Measurements from ENCODE around the gene FAM186B. TPM values are rescaled to one million over a fixed set of nuclear protein-coding genes. Genes with fewer than 3 reads are reported as not detected.

The FAM186B gene
- total and polyA plus RNA-seq, 11 donors: 0.17 to 0.78 (median 0.41) TPM

DNA sequence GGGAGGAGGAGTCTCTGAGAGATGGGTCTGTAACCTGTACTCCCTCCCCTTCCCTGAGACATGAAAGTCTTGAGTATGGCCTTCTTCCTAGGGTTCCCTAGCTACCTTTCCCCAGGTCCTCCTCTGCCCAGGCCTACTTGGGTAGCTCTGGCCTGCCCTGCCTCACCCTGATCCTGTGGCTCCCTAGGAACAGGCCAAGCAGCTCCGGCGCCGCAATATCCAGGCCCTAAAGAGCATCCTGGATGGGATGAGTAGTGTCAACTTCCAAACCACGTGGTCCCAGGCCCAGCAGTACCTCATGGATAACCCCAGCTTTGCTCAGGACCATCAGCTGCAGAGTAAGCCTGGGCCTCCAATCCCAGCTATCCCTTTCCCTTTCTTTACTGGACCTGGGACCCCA, 30.2 kb upstream of the FAM186B start:
- WGBS, 4 donors: 75 to 100% (median 93%) methylated on average over 2 to 4 of the region's 4 CpGs
- Histone ChIP-seq H3K4me1 (peaks cover 0 to 19% (median 14%) of the 10 kb centered on the region in 12 donors), H3K27me3 (no peaks in the 10 kb centered on the region), H3K9me3 (no peaks in the 10 kb centered on the region), H3K27ac (peak overlapping the region in 1 of 12 donors; percentile 1), H3K36me3 (peaks cover 0 to 56% (median 27%) of the 10 kb centered on the region in 9 donors), H3K4me3 (no peak overlapping the region)
- DNase-seq (peak in 1 of 5 donors; percentile 58), ATAC-seq (no peak)
- TF ChIP-seq, protein P1, sequence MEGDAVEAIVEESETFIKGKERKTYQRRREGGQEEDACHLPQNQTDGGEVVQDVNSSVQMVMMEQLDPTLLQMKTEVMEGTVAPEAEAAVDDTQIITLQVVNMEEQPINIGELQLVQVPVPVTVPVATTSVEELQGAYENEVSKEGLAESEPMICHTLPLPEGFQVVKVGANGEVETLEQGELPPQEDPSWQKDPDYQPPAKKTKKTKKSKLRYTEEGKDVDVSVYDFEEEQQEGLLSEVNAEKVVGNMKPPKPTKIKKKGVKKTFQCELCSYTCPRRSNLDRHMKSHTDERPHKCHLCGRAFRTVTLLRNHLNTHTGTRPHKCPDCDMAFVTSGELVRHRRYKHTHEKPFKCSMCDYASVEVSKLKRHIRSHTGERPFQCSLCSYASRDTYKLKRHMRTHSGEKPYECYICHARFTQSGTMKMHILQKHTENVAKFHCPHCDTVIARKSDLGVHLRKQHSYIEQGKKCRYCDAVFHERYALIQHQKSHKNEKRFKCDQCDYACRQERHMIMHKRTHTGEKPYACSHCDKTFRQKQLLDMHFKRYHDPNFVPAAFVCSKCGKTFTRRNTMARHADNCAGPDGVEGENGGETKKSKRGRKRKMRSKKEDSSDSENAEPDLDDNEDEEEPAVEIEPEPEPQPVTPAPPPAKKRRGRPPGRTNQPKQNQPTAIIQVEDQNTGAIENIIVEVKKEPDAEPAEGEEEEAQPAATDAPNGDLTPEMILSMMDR (IDR thresholded peaks at IDR 0.05): no peak
- TF ChIP-seq POLR2A (IDR thresholded peaks at IDR 0.05): no peak
- intact Hi-C loops (cut with DNase I): loop anchor here in 3 of 10 donors (2.0 to 10.0 kb wide), 2 partner anchors 73 to 209 kb away; partner anchors contain the start of gene BCDIN3D (in 1 of the 3)

GRCh38 chr12:49635036-49635435, 29.6 kb upstream of the FAM186B start:
- Histone ChIP-seq H3K9me3 (no peaks in the 10 kb centered on the region), H3K27ac (no peak overlapping the region), H3K4me1 (peaks cover 0 to 19% (median 14%) of the 10 kb centered on the region in 12 donors), H3K4me3 (no peak overlapping the region), H3K27me3 (no peaks in the 10 kb centered on the region), H3K36me3 (peaks cover 0 to 50% (median 23%) of the 10 kb centered on the region in 9 donors)
- TF ChIP-seq, protein P1 (IDR thresholded peaks at IDR 0.05): no peak
- TF ChIP-seq POLR2A (IDR thresholded peaks at IDR 0.05): no peak
- intact Hi-C loops (cut with DNase I): loop anchor here in 1 of 10 donors (10.0 kb wide), 1 partner anchor 210 kb away; the partner anchor contains the start of gene BCDIN3D
- DNase-seq (peak in 1 of 5 donors; percentile 25), ATAC-seq (no peak)
- WGBS, 4 donors: 83 to 87% (median 84%) methylated on average over 9 of the region's 9 CpGs

GRCh38 chr12:49633703-49634345, 28.4 kb upstream of the FAM186B start:
- Histone ChIP-seq H3K27me3 (no peaks in the 10 kb centered on the region), H3K36me3 (peaks cover 0 to 48% (median 21%) of the 10 kb centered on the region in 9 donors), H3K9me3 (no peaks in the 10 kb centered on the region), H3K4me3 (no peak overlapping the region), H3K4me1 (peaks cover 0 to 19% (median 14%) of the 10 kb centered on the region in 12 donors), H3K27ac (no peak overlapping the region)
- no peak for ATAC-seq
- intact Hi-C loops (cut with DNase I): loop anchor here in 1 of 10 donors (10.0 kb wide), 1 partner anchor 211 kb away; the partner anchor contains the start of gene BCDIN3D
- 91 to 100% (median 97%) methylated on average over 2 of the region's 2 CpGs for WGBS, 4 donors
- DNase-seq: peak in 1 of 5 donors; percentile 51
- no peak for TF ChIP-seq POLR2A (IDR thresholded peaks at IDR 0.05)
- TF ChIP-seq, protein P1 (IDR thresholded peaks at IDR 0.05): no peak

- DNase-seq: peak in 1 of 5 donors; percentile 29
- WGBS, 4 donors: 84 to 92% (median 89%) methylated on average over 8 of the region's 8 CpGs
- ATAC-seq: no peak
Measured at GRCh38 chr12:49632986-49633702, 27.7 kb upstream of the FAM186B start.

More at GRCh38 chr12:49632986-49633702, 27.7 kb upstream of the FAM186B start:
- Histone ChIP-seq H3K9me3 (no peaks in the 10 kb centered on the region), H3K4me3 (no peak overlapping the region), H3K36me3 (peaks cover 0 to 41% (median 18%) of the 10 kb centered on the region in 9 donors), H3K27ac (no peak overlapping the region), H3K4me1 (peaks cover 0 to 19% (median 14%) of the 10 kb centered on the region in 12 donors), H3K27me3 (no peaks in the 10 kb centered on the region)
- intact Hi-C loops (cut with DNase I): loop anchor here in 1 of 10 donors (10.0 kb wide), 1 partner anchor 212 kb away; the partner anchor contains the start of gene BCDIN3D
- TF ChIP-seq, protein P1 (IDR thresholded peaks at IDR 0.05): no peak
- no peak for TF ChIP-seq POLR2A (IDR thresholded peaks at IDR 0.05)

Measured in heart left ventricle (tissue), 16 donors.